GM12878 (cell line): ENCODE measurements around the gene KLRG1. TPM values are rescaled to one million over a fixed set of nuclear protein-coding genes. Genes with fewer than 3 reads are reported as not detected.

Experiments used
- ATAC-seq: fragments of 200-7000 bp; cut with Tn5 transposase; 3 replicates; pipeline ENCODE4 v1.9.1; 2020; ENCODE audit warnings: mild to moderate bottlenecking, moderate library complexity
- BruUV-seq: library from RNA; stranded (reverse); fragments of 400-500 nt; replicated peaks from 2 replicates; lab custom pipeline; 2021; lab: Mats Ljungman, UMichigan
- CTCF ChIA-PET: fragments of 300-600 bp; sonication (Branson Sonifier 250); formaldehyde crosslinking; extraction: SDS; loops from one replicate; lab custom pipeline; 2021; ENCODE audit warnings: inconsistent platforms; lab: Yijun Ruan, JAX
- POLR2A ChIA-PET: fragments of 350-600 bp; formaldehyde crosslinking; extraction: SDS; loops from one replicate; lab custom pipeline; 2021; ENCODE audit warnings: inconsistent platforms; lab: Charles Lee
- RAD21 ChIA-PET: fragments of 300-600 bp; sonication (Branson Sonifier 250); formaldehyde crosslinking; loops from one replicate; lab custom pipeline; 2023; ENCODE audit warnings: antibody characterized with exemption; ENCODE audit not compliant: unreplicated experiment; lab: Charles Lee
- SMC1A ChIA-PET: fragments of 300-600 bp; sonication (Branson Sonifier 250); formaldehyde crosslinking; loops from one replicate; lab custom pipeline; 2023; ENCODE audit not compliant: unreplicated experiment, uncharacterized antibody; lab: Charles Lee
- DNase-seq: peaks from one replicate; pipeline ENCODE4 v3.0.0-alpha.2; 2011; ENCODE audit warnings: low read depth, low spot score
- FAIRE-seq: peaks from 3 replicates; lab custom pipeline; 2011; peaks lifted over from hg19 to GRCh38; lab: Jason Lieb, UNC
- H2AFZ ChIP-seq: 2 replicates; pipeline ENCODE4 v1.6.0; 2011; ENCODE audit warnings: low read depth, low read length, control low read depth; ENCODE audit not compliant: control insufficient read depth
- H3K27ac ChIP-seq: 2 replicates; pipeline ENCODE4 v1.5.1; 2011; ENCODE audit warnings: control low read depth; ENCODE audit not compliant: control insufficient read depth, insufficient read depth
- H3K27me3 ChIP-seq, 2 experiments: replicated peaks in 1 of 2; 2 replicates each; pipeline versions ENCODE4 v1.6.0 to v1.6.1; 2011; ENCODE audit warnings: low read length in 1 of 2; ENCODE audit not compliant: control insufficient read depth in 2 of 2, insufficient read depth in 2 of 2
- H3K36me3 ChIP-seq, 2 experiments: 2 replicates each; pipeline ENCODE4 v1.5.1; 2011; ENCODE audit warnings: low read length in 1 of 2; ENCODE audit not compliant: control insufficient read depth in 2 of 2, insufficient read depth in 2 of 2
- H3K4me1 ChIP-seq: 2 replicates; pipeline ENCODE4 v1.6.1; 2011; ENCODE audit warnings: mild to moderate bottlenecking, low read length, moderate library complexity, mixed read lengths; ENCODE audit not compliant: control insufficient read depth, insufficient read depth
- H3K4me2 ChIP-seq: 2 replicates; pipeline ENCODE4 v1.6.0; 2011; ENCODE audit warnings: control low read depth; ENCODE audit not compliant: control insufficient read depth, insufficient read depth
- H3K4me3 ChIP-seq: fragments of 200-600 bp; sonication (generic); 2 replicates; pipeline ENCODE4 v1.5.1; 2016
- H3K79me2 ChIP-seq: 2 replicates; pipeline ENCODE4 v1.6.0; 2011; ENCODE audit warnings: low read length; ENCODE audit not compliant: control insufficient read depth, insufficient read depth
- H3K9ac ChIP-seq: 2 replicates; pipeline ENCODE4 v1.8.0; 2011; ENCODE audit warnings: low read length, control low read depth, mixed read lengths; ENCODE audit not compliant: control insufficient read depth, insufficient read depth
- H3K9me3 ChIP-seq: replicated peaks from 3 replicates; pipeline ENCODE4 v1.5.1; 2011; ENCODE audit warnings: mild to moderate bottlenecking, low read length; ENCODE audit not compliant: control insufficient read depth, insufficient read depth
- H4K20me1 ChIP-seq: 2 replicates; pipeline ENCODE4 v1.6.0; 2011; ENCODE audit not compliant: control insufficient read depth, insufficient read depth
- ATF7 ChIP-seq: fragments of 450-650 bp; IDR thresholded peaks from 2 replicates; pipeline ENCODE4 v1.6.1; 2016; ENCODE audit warnings: low read depth, mild to moderate bottlenecking
- CBFB ChIP-seq: IDR thresholded peaks from 2 replicates; pipeline ENCODE4 v1.6.1; 2016; ENCODE audit warnings: antibody characterized with exemption, low read depth
- CEBPZ ChIP-seq: fragments of 150-350 bp; IDR thresholded peaks from 2 replicates; pipeline ENCODE4 v1.6.1; 2016; ENCODE audit warnings: low read depth, low read length
- GABPA ChIP-seq: IDR thresholded peaks from 2 replicates; pipeline ENCODE4 v1.6.1; 2014; ENCODE audit warnings: antibody characterized with exemption, low read depth, mild to moderate bottlenecking, inconsistent platforms
- KAT2A ChIP-seq: conservative IDR thresholded peaks from 2 replicates; pipeline ENCODE4 v1.6.1; 2011; ENCODE audit warnings: low read depth, low read length; ENCODE audit not compliant: control insufficient read depth
- LARP7 ChIP-seq: fragments of 450-650 bp; IDR thresholded peaks from 2 replicates; pipeline ENCODE4 v1.6.1; 2017; ENCODE audit warnings: mild to moderate bottlenecking
- PAX8 ChIP-seq: fragments of 450-650 bp; IDR thresholded peaks from 2 replicates; pipeline ENCODE4 v1.6.1; 2017; ENCODE audit warnings: mild to moderate bottlenecking, moderate library complexity
- RAD21 ChIP-seq: IDR thresholded peaks from 2 replicates; pipeline ENCODE4 v1.6.1; 2011; ENCODE audit warnings: mild to moderate bottlenecking, low read depth, low read length, moderate library complexity; ENCODE audit not compliant: insufficient read depth
- WRNIP1 ChIP-seq: IDR thresholded peaks from 2 replicates; pipeline ENCODE4 v1.6.1; 2011; ENCODE audit warnings: low read depth, low read length, improper control_type of control experiment, borderline replicate concordance
- ZBTB11 ChIP-seq: fragments of 450-650 bp; formaldehyde crosslinking; IDR thresholded peaks from 2 replicates; pipeline ENCODE4 v1.5.0; 2022; ENCODE audit warnings: mild to moderate bottlenecking, missing genetic modification characterization
- ZNF217 ChIP-seq: fragments of 450-650 bp; IDR thresholded peaks from 2 replicates; pipeline ENCODE4 v1.6.1; 2017; ENCODE audit warnings: antibody characterized with exemption, mild to moderate bottlenecking
- WGBS: methylation state at CpG from one replicate; pipeline ENCODE4 v1.1.6; 2016; ENCODE audit warnings: low lambda C conversion rate; ENCODE audit not compliant: insufficient replicate concordance, insufficient coverage; ENCODE audit errors: missing lambda C conversion rate; 5-methylcytosine and 5-hydroxymethylcytosine counted together
- in situ Hi-C: fragments of 300-500 bp; cut with MboI; formaldehyde crosslinking; loops from 9 replicates; pipeline ENCODE4 v1.14.3; 2018; ENCODE audit warnings: mixed read lengths
- intact Hi-C: fragments of 100-400 bp; cut with micrococcal nuclease; formaldehyde crosslinking; loops from one replicate; pipeline ENCODE4 v1.14.2; 2022; ENCODE audit not compliant: unreplicated experiment
- polyA plus RNA-seq, 11 experiments: library from polyadenylated mRNA; depleted of rRNA in 4 of 11; unstranded in 6 of 11; stranded (reverse) in 5 of 11; fragments of >200 nt; fragmentation: Nextera tagmentation in 4 of 11; fragmentation: Illumina TruSeq in 1 of 11; extraction: Ambion mirVana in 4 of 11; extraction: Trizol in 1 of 11; gene quantifications; 1 replicate in 1 of 11; 2 replicates in 10 of 11; pipeline versions ENCODE4 v1.2.1 to v1.2.3, GENCODE V29; 2011 to 2016; ENCODE audit warnings: inconsistent platforms in 2 of 11, missing spikeins in 2 of 11, low read depth in 1 of 11
- total RNA-seq, 4 experiments: library from RNA; depleted of rRNA in 3 of 4; stranded (reverse); fragments of >200 nt in 3 of 4; fragmentation: Illumina TruSeq in 1 of 4; extraction: Trizol in 1 of 4; gene quantifications; 2 replicates each; pipeline versions ENCODE4 v1.2.1 to v1.2.3, GENCODE V29; 2013 to 2021
- TF ChIP-seq, protein P1 (sequence below): IDR thresholded peaks from 2 replicates; pipeline ENCODE4 v1.6.1; 2011; ENCODE audit warnings: low read depth, low read length, improper control_type of control experiment, borderline replicate concordance
- TF ChIP-seq, protein P2 (sequence below): fragments of 450-650 bp; IDR thresholded peaks from 2 replicates; pipeline ENCODE4 v1.6.1; 2018; ENCODE audit warnings: borderline replicate concordance, mild to moderate bottlenecking; ENCODE audit not compliant: partially characterized antibody

Gene KLRG1
- total and polyA plus RNA-seq, 10 of the 15 experiments (the other 5 are each of a cell fraction or from before 2014, with no cell fraction given), result 2.3 to 6.5 (median 3.9) TPM

- 17% methylated on average over 5 of the region's 5 CpGs for WGBS
- ChIA-PET RAD21 (no interaction called here), SMC1A (interaction anchor here (0.5 to 1.5 kb wide), 3 partner anchors 8 to 363 kb away, joined by 3 read pairs; no protein-coding TSS in a partner anchor), CTCF (interaction anchor here (1.4 to 2.2 kb wide), 4 partner anchors 9 to 497 kb away, joined by 4 to 8 read pairs (median 4); no protein-coding TSS in a partner anchor), POLR2A (no interaction called here)
- H3K27me3 ChIP-seq, result no peaks in the 10 kb centered on the region
- H3K4me1 ChIP-seq, result no peaks in the 10 kb centered on the region
- H3K79me2 ChIP-seq, result no peaks in the 10 kb centered on the region
- no peak overlapping the region for H3K4me2 ChIP-seq
- BruUV-seq, result no TSS peak
- H3K27ac ChIP-seq, result no peak overlapping the region
- H3K9ac ChIP-seq, result no peak overlapping the region
- no peak overlapping the region for H3K4me3 ChIP-seq
- no peak for FAIRE-seq
- H3K36me3 ChIP-seq, result no peaks in the 10 kb centered on the region
- no peak for ATAC-seq
- intact Hi-C loops, result loop anchor here (5.0 to 10.0 kb wide), 3 partner anchors 126 to 496 kb away; partner anchors contain the start of genes CLEC4E and PHC1
- no peaks in the 10 kb centered on the region for H3K9me3 ChIP-seq
- in situ Hi-C loops, result loop anchor here (5.0 kb wide), 1 partner anchor 88 kb away; no protein-coding TSS in a partner anchor
- DNase-seq, result no peak
- no peaks in the 10 kb centered on the region for H4K20me1 ChIP-seq
- H2AFZ ChIP-seq, result no peak overlapping the region
- no peak for TF ChIP-seq LARP7
- no peak for TF ChIP-seq WRNIP1
- TF ChIP-seq PAX8, result no peak
- no peak for TF ChIP-seq ZBTB11 (CRISPR knock-in tag)
- no peak for TF ChIP-seq CBFB
- no peak for TF ChIP-seq ZNF217
- TF ChIP-seq, protein P1, sequence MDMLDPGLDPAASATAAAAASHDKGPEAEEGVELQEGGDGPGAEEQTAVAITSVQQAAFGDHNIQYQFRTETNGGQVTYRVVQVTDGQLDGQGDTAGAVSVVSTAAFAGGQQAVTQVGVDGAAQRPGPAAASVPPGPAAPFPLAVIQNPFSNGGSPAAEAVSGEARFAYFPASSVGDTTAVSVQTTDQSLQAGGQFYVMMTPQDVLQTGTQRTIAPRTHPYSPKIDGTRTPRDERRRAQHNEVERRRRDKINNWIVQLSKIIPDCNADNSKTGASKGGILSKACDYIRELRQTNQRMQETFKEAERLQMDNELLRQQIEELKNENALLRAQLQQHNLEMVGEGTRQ, result no peak
- no peak for TF ChIP-seq RAD21
- TF ChIP-seq, protein P2, sequence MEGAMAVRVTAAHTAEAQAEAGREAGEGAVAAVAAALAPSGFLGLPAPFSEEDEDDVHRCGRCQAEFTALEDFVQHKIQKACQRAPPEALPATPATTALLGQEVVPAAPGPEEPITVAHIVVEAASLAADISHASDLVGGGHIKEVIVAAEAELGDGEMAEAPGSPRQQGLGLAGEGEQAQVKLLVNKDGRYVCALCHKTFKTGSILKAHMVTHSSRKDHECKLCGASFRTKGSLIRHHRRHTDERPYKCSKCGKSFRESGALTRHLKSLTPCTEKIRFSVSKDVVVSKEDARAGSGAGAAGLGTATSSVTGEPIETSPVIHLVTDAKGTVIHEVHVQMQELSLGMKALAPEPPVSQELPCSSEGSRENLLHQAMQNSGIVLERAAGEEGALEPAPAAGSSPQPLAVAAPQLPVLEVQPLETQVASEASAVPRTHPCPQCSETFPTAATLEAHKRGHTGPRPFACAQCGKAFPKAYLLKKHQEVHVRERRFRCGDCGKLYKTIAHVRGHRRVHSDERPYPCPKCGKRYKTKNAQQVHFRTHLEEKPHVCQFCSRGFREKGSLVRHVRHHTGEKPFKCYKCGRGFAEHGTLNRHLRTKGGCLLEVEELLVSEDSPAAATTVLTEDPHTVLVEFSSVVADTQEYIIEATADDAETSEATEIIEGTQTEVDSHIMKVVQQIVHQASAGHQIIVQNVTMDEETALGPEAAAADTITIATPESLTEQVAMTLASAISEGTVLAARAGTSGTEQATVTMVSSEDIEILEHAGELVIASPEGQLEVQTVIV, result no peak
- TF ChIP-seq ATF7, result no peak
- no peak for TF ChIP-seq GABPA
- no peak for TF ChIP-seq CEBPZ
- TF ChIP-seq KAT2A, result no peak
These were observed 51.3 kb downstream of the KLRG1 start for GRCh38 chr12:9040484-9041186.
